ENCODE results near the gene UQCR11.

Gene UQCR11

DNA sequence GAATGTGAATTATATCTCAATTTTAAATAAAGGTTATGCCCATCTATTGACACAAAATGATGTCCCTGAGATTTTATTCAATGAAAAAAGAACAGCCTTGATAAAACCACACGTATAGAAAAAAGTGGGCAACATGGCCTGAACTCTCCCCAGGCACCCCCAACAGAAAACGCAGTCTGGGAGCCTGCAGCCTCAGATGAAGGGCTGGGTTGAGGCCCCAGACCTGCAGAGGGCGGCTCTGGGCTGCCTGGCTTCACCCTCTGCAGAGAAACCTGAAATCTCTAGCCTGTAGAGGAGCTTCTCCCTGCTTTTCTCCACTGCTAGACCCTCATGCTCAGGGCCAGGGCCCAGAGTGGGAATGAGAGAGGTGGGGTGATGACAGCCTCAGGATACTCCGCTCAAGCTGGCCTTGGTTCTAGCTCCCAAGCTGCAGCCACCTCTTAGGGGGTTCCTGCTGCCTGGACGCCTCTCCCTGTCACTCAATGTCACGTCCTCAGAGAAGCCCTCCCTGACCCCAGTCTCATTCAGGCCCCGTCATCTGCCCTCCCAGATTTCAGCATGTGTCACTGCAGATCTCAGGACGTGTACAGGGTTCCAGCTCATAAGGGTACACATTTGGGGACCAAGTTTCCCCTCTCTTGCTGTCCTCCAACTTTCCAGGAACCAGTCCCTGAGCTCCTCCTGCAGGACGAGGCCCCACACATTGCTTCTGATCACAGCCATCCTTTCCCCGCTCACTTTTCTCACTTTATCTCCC is 14.4 kb downstream of the UQCR11 start:
- DNase-seq (ENCODE audit: low read depth) = no peak

DNA sequence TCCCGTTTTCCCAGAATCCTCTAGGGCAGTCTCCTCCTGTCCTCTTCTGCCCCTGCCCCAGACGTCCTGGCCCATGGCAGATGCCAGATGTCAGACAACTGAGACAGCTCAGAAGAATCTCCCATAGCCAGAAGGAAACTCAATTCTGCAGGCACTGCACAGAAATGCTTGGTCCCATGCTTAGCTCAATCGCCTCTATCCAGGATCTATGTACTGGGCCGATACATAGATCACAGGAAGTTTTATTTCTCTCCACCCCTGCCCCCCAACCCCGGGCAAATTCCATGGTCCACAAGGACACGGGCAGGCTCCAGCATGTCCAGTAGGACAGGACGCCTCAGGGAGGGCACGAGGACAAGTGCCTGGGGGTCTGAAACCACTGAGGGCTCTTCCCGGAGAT is 17.4 kb downstream of the UQCR11 start:
- DNase-seq (ENCODE audit: low read depth) = no peak

DNA sequence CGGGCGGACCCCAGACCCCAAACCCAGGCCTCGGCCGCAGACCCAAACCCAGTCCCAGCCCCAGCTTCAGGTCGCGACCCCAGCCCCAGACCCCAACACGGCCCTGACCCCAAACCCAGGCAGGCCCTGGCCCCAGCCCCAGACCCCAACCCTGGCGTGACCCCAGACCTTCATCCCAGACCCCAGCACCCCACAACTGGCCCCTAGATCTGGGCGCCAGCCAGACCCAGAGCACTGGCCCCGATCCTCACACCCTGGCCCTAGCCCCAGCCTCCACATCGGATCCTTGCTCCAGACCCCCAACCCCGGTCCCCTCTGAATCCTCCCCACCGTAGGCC is 20.1 kb downstream of the UQCR11 start:
- no peak for DNase-seq (ENCODE audit: low read depth)

DNA sequence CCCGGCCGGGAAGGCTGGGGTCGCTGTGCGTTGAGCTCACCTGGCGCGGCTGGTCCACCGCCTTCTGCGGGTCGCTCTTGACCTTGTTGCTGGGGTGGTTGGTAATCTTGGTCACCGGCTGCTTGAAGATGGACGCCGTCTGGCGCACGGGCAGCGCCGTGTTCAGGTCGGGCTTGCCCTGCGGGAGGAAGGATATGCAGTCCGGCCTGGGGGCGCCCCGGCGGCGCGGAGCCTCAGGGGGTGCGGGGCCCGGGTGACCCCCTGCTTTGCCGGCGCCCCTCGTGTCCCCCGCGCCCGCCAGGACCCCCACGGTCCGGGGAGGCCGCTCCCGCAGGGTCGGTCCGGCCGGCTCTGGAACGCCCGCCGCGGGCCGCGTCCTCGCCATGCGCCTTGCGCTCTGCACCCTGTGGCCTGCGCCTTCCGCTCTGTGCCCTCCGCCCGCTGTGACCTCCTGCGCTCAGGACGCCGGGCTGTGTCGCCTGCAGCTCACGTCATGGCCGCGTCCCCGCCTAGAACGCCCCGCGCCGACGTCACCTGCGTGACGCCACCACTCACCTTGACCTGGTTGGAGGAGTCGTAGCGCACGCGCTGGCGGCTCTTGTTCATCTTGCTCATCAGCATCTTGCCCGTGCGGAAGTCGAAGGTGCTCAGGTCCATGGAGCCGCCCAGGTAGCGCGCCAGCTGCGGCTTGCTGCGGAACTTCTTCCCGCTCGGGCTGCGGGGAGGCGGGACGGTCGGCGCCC is 20.6 kb downstream of the UQCR11 start:
- DNase-seq (ENCODE audit: low read depth) = no peak

DNA sequence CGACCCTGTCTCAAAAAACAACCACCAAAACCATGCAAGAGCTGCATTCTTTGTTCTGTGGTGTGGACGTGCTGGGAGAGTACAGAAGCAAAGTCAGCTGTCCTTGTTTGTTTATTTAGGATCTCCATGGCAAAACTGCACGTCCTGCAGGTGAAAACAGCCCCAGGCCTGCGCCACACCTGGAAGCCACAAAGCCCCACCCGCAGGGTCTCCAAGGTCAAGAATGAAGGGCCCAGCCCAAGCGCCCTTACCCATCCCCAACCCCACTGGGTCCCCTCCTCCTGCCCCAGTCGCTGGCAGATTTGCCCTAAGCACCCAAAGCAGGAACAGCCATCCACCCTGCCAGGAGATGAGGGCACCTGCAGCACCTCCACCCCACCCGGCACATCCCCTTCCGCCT is 23.1 kb downstream of the UQCR11 start:
- DNase-seq (ENCODE audit: low read depth) = no peak

DNA sequence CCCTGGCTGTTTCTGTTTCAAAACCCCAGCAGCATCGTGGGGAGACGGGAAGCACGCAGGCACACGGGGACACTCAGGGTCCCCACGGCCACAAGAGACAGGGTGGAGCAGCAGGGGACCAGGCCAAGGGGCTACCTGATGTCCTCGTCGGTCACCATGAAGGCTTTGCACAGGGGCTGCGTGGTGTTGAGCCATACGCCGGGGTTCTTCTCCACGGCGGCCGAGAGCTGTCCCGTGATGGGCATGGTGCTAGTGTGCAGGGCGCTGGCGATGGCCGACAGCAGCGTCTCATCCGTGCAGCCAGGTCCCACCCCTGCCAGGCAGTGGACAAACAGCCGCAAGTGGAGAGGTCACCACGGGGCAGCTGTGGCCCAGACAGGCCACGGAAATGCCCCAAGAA is 24.3 kb downstream of the UQCR11 start:
- DNase-seq (ENCODE audit: low read depth) = no peak

DNA sequence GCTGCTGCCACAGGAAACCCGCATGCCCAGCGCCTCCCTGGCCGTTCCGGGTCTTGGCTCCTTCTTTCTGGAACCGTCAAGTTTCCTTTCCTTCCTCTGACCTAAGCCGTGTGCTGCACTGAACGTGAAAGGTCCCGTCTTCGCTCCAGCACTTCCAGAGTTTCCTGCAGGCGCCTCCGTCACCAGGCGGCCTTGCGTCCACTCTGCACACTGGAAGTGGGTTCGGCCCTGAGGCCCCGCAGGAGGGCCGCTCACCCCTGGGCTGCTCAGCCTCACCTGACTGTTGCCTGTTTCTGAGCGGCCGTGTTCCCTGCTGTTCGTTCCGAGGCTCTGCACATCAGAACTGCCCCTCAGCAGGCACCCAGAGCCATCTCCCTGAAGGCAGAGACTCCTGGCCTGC is 24.9 kb downstream of the UQCR11 start:
- no peak for DNase-seq (ENCODE audit: low read depth)

- DNase-seq (ENCODE audit: low read depth) = no peak
Measured at GRCh38 chr19:1579222-1579621, 26.0 kb downstream of the UQCR11 start.

GRCh38 chr19:1577929-1578618 is 27.2 kb downstream of the UQCR11 start:
- DNase-seq (ENCODE audit: low read depth) = no peak

GRCh38 chr19:1577090-1577928 is 28.0 kb downstream of the UQCR11 start:
- no peak for DNase-seq (ENCODE audit: low read depth)

DNA sequence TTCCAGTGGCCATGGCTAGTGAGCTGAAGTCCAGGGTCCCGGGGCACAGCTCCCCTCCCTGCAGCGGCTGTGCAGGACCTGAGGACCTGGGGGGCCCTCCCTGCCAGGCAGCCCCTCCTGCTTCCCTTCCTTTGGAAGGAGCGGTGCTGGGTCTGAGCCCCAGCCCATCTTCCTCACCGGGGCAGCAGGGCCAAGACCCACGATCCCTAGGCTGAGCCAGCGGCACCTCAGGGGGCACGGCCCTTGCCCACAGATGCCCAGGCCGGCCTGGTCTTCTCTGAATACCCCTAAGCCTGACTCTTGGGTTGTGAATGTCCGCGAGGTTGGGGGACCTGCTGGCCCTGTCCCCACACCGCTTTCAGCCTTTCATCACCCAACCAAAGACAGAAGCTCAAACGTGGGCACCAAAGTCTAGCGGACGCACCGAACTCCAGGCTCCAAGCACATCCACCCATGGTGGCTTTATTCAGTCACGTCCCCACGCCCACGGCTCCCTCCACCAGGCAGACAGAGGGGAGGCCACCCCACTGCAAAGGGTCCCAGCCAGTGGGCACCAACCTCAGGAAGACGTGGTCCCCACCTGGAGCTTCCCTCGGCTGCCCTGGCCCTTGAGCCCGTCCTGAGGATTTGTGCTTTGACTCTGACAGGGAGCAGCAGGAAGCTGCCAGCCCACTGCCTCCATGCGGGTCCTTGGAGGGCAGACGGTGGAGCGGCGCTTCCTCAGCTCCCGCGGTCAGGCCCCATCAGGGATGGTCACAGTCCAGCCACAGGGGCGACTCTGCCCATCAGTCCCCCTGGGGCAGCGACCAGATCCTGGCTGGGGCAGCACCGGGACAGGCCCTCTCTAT is 28.8 kb downstream of the UQCR11 start:
- no peak for DNase-seq (ENCODE audit: low read depth)

DNA sequence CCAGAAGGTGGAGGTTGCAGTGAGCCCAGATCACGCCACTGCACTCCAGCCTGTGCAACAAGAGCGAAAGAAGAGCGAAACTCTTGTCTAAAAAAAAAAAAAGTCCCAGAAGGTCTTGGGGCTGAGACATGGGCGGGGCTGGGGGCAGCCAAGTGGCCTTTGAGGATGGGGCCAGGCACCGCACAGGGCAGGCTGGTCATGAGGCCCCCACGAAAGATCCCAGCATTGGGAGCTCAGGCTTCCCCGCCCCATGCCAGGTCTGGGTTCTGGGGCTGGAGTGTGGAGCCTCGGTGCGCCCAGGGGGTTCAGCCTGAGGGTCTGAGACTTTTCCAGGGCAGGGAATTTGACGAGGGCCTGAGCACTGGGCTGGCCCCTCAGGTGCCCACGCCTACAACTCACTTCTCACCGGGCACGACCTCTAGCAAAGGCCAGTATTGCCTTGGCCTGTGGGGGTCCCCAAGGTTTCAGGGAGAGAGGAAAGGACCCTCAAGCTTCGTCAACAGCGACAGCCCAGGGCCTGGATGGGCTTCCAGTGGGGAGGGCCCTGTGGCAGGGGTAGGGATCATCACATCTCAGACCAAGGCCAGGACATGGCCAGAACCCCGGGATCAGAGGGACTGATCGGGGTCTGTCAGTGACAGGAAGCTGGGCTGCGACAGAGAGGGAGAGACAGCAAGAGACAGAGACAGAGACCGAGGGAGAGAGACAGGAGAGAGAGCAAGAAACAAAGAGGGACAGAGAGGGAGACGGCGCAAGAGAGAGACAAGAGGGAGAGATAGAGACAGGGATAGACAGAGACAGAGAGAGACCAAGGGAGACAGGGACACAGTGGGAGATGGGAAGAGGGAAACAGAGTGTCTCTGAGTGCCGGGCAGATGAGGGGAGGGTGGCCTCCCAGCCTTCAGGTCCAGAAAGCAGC is 29.7 kb downstream of the UQCR11 start:
- DNase-seq (ENCODE audit: low read depth) = no peak

DNA sequence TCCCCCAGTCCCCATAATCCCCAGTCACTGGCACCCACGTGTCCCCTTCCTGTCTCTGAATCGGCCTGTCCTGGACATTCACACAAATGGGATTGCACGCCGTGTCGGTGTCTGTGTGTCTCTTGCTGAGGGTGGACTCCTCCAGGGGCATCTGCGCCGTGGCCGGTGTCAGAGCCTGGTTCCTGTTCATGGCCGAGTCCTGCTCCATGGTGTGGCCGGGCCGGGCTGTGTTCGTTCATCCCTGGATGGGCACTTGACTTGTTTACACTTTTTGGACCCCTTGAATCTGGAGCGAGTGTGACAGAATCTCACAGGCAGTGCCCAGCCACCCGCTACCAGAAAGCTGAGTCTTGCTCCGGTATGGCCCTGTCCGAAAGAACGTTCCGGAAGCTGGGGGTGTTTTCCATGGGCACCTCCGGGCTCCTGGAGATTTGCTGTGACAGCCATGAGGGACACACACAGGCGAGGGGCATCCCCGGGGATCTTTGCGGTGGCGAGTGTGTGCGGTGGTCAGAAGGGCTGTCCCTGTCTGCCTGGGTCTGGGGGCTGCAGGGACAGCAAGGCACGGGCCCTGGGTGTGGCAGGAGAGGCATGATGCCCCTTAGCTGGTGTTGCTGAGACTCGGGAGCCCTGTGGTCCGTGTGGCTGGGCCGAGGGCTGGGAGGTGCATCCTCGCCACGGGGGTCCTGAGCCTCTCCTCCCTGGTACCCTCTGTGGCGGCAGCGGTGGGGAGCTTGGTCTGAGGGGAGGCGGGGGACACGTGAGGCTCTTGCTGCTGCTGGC is 30.7 kb downstream of the UQCR11 start:
- no peak for DNase-seq (ENCODE audit: low read depth)

- DNase-seq (ENCODE audit: low read depth) = no peak
Measured at GRCh38 chr19:1572795-1573194, 32.5 kb downstream of the UQCR11 start.

GRCh38 chr19:1571358-1571757 is 33.9 kb downstream of the UQCR11 start:
- DNase-seq (ENCODE audit: low read depth) = no peak

DNA sequence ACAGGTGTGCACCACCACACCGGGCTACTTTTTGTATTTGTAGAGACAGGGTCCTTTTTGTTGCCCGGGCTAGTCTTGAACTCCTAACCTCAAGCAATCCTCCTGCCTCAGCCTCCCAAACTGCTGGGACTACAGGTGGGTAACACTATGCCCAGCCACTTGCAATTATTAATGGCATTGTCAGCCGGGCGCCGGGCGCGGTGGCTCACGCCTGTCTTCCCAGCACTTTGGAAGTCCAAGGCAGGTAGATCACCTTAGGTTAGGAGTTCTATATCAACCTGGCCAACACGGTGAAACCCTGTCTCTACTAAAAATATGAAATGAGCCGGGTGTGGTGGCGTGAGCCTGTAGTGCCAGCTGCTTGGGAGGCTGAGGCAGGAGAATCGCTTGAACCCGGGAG is 34.4 kb downstream of the UQCR11 start:
- no peak for DNase-seq (ENCODE audit: low read depth)

DNA sequence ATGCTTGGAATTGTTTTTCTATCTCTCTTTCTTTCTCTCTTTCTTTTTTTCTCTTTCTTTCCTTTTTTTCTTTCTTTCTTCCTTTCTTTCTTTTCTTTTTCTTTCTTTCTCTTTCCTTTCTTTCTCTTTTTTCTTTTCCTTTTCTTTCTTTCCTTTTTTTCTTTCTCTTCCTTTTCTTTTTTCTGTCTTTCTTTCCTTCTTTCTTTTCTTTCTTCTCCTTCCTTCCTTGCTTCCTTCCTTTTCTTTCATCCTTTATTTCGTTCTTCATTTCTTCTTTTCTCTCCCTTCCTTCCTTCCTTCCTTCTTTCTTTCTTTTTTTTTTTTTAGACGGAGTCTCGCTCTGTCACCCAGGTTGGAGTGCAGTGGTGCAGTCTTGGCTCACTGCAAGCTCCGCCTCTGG is 35.3 kb downstream of the UQCR11 start:
- DNase-seq (ENCODE audit: low read depth) = no peak

GRCh38 chr19:1568320-1569019 is 36.8 kb downstream of the UQCR11 start, which contains the start of gene MEX3D:
TSS of gene MEX3D (minus strand) at chr19:1568325. CDS start at chr19:1568058, 267 bp downstream.
- peak; percentile 65 for DNase-seq (ENCODE audit: low read depth)

DNA sequence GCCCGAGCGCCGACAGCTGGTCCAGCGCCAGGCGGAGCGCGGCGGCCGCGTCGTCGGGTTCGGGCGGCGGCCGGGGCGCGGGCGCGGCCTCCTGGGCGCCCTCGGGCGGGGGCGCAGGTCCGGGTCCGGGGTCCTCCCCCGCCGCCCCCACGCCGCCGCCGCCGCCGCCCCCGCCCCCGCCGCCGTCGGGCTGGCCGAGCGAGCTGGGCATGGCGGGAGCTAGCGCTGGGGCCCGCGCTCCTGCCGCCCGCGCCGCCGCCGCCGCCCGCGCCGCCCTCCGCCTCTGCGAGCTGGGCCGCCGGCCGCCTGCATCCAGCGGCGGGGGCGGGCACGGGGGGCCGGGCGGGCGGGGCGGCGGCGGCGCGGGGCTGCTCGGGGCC is 37.4 kb downstream of the UQCR11 start:
- no peak for DNase-seq (ENCODE audit: low read depth)
